HG02571 (cell line): ENCODE data around the gene TSPAN3.

Experiments used
- ATAC-seq: cut with Tn5 transposase; IDR thresholded peaks from one replicate; pipeline ENCODE4 v1.9.1; 2021; ENCODE audit warnings: mild to moderate bottlenecking, moderate library complexity; ENCODE audit not compliant: unreplicated experiment

TSPAN3 gene

DNA sequence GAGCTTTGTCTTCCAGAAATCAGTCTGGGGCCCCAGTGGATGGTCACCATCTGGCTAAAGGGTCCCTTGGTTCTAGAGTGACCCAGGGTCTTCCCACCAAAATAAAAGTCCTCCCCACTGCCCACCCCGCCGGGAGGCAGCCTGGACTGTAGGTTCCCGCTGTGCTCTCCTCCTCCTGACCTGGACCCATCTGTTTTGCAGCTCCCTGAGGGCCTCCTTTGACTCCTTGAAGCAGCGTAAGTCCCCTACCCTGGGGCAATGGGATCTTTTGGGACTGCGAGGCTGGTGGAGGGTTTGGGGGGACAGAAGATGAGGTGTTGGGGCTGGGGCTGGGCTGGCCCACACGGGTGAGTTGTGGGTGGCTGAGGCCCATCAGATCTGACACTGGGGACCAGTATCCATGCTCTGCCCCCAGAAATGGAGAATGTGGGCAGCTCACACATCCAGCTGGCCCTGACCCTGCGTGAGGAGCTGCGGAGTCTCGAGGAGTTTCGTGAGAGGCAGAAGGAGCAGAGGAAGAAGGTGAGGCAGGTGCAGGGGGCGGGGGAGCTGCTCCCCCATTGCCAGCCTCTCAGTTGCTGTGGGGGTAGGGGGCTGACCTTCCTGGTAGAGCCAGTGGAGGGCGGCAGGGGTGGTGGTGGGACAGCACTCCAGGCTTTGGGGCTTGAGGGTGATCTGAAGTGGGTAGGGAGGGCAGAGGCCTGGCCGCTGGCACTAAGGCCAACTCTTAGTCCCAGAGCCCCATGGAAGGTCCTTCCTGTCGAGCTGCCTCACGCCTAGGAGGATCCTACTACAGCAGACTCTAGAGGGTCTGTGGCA is 45.6 kb downstream of the TSPAN3 start:
- ATAC-seq: no peak

DNA sequence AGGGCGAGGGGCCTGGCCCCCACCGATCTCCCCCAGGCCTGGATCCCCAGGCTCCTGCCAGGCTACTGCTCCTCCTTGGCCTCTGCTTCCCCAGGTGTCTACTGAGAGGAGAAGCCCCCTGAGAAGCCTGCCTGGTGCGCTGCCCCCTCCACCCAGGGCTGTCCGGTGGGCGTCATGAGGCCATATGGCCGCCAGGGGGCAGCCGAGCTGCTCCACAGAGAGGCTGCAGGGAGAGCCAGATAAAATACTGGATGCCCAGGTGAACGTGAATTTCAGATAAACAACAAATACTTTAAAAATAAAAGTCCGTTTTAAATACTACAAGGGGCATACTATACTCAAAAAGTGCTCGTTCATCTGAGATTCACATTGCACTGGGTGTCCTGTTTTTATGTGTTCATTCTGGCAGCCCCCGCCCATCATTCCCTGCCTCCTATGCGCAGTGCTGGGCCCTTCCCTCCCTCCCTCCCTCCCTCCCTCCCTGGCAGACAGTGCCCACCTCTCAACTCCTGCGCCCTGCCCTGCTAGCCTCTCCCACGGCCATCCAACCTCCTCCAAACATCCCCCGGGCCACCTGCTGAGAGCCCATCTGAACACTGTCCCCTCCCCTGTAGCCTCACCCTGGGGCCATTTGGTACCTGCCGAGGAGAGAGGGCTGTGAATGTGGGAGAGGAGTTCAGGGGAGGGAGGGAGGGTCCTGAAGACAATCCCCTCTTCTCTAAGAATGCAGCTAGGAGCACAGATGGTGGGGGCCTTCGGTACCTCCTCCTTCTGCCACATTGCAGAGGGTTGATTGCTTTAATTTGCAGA is 46.4 kb downstream of the TSPAN3 start:
- ATAC-seq: no peak

DNA sequence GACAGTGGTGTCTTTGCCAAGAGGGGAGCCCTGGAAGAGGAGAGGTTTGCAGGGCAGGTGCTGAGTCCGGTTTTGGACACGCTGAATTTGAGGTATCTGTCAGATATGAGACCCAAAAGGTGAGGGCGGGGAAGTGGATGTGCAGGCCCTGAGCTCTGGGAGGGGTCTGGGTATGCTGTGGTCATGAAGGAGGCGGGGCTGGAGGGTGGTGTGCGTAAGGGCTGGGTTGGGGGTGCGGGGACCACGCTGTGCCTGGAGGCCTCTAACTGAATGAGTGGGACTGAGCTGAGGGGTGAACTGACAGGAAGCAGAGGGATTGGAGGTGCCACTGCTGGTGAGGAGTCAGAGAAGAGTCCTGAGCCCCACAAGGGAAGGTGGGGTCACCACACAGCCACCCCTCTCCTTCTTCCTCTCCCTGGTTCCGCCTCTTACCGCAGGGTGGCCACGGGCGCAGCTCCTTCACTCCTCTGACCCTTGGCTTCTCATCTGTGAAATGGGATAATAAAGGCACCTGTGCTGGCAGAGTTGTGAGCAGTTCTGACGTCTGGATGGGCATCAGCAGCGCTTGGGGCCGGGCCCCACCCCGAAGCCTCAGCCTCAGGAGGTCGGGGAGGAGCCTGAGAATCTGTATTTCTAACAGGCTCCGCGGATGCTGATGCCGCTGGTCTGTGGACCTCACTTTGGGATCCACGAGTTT is 47.2 kb downstream of the TSPAN3 start:
- no peak for ATAC-seq

DNA sequence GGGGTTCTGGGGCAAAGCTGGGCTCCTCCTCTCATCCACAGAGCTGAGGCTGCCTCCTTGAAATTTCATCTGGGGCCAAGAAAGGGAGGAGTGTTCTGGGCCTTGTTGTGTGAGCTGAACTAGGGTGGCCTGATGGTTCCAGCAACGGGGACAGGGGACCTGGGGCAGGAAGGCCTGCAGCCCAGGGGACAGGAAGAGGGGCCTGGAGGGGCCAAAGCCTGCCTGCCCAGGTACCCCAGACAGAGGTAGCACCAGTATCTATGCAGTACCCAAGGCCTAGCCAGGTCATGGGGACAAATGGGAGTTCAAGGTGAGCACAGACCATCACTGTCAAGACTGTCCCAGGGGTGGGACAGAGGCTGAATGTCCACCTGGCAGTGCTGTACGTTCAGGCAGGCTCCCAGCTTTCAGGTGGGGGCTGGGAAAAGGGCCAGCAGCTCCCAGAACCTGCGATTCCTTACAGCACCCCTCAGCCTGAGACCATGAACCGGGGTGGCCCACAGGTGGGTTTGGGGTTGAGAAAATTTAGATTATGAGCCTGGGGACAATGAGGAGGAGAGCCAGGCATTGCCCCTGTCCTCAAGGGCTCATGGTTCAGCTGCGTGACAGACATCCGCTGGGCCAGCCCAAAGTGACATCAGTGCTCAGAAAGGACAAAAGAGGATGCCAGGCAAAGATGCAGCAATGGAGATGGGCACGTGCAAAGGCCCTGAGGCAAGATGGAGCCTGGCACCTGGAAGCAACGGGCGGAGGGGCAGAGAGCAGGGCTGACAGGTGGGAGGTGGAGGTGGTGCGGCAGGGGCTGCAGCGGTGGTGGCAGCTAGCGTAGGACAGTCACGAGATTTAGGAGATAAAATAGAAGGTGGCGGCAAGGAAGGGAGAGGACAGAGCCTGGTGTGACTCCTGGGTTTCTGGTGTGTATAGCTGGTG is 48.0 kb downstream of the TSPAN3 start:
- no peak for ATAC-seq

DNA sequence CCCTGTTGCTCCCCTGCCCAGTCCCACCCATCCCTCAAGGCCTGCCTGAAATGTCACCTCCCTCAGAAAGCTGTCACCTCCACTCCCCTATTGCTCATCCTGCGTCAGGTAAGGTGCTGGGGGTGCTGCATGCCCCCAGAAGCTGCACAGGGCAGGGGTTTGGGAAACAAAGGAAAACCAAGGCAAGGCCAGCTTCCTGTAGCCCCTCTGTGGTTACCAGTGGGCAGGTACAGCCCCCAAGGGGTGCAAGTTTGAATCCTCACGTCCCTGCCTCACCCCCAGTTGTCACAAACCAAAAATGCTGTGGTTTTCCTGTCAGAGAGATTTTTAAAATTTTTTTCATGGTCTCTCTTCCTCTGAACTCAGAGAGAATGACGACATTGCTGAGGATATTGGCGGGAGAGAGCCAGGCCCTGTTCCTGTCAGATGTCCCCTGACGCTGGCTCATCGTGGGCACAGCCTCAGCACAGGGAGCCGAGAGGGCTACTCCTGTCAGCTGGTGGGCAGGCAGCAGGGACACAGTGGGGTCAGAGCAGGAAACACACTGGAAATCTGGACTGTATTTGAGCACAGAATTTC is 49.0 kb downstream of the TSPAN3 start:
- no peak for ATAC-seq

DNA sequence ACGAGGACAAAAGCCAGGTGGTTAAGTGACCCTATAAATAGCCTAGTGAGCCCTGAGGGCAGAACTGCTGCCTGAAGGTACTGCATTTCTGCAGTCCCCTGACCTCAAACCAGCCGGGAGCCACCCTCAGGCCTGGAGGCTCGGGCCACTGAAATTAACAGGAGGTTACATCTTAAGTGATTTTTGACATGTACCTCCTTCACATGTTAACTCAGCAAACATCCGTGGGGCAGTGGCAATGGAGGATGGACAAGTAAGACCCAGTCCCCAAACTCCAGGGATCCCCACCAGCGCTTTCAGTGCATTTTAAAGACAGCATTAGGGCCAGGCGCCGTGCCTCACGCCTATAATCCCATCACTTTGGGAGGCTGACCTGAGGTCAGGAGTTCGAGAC is 49.8 kb downstream of the TSPAN3 start:
- ATAC-seq: no peak

DNA sequence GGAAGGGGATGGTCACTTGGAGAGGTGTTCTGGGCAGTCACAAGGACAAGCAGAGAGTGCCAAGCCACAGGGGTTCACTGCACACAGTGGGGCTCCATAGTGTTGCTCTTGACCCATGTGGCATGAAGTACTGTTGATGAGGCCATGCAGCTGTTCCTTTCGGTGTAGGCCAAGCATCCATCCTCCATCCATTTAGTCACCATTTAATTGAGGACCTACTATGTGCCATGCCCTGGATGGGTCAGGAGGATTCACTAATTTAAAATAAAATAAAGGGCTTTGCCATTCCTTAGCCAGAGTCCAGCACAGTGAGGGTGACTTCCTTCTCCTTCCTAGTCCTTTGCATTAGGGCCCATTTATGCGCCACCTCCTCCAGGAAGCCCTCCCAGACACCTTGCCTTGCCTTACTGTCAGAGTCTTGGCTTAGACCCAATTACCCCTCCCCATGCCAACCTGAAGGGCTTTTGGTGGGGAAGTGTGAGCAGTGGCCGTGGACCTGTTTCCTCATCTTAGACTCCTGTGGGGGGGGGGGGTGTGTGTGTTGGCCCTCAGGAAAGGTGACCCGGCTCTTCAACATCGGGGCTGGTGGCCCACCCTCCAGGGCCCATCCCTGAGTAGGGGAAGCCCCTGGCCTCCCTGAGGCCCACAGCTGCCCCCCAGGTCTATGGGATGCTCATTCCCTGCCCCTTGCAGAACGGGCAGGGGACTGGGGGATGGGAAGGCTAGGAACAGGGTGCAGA is 50.4 kb downstream of the TSPAN3 start:
- no peak for ATAC-seq

DNA sequence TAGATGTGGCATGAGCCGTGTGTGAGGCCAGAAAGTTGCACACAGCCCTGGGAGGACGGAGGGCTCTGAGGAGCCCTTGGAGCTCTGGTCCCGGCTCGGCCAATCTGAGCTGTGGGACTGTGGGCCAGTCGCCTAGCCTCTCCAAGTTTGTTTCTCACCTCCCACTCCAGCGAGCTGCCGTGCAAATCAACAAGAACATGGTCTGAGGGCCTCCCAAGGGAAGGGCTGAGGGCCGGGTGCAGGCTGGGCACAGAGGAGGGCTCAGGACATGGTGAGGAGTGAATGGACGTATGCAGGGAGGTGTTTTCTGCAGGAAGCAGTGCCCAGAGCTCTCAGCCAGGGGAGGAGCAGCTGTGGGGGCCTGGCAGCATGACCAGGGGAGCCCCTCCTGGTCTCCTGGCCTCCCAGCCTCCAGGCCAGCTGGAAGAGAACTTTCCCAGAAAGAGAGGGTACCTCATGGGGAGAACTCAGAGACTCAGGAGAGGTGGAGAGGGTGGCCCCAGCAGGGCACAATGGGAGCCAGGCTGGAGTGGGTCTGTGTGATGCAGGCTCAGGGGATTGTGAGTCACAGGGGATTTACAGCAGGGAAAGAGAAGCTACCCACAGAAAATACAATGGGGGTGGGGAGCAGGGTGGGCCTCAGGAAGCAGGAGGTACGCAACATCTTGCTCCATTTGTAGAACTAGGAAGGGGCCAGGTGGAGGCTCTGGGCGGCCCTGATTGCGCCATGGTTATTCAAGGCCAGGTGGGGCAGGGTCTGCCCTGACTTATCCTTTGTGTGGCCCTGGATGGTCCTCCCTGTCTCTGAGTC is 51.2 kb downstream of the TSPAN3 start:
- no peak for ATAC-seq

DNA sequence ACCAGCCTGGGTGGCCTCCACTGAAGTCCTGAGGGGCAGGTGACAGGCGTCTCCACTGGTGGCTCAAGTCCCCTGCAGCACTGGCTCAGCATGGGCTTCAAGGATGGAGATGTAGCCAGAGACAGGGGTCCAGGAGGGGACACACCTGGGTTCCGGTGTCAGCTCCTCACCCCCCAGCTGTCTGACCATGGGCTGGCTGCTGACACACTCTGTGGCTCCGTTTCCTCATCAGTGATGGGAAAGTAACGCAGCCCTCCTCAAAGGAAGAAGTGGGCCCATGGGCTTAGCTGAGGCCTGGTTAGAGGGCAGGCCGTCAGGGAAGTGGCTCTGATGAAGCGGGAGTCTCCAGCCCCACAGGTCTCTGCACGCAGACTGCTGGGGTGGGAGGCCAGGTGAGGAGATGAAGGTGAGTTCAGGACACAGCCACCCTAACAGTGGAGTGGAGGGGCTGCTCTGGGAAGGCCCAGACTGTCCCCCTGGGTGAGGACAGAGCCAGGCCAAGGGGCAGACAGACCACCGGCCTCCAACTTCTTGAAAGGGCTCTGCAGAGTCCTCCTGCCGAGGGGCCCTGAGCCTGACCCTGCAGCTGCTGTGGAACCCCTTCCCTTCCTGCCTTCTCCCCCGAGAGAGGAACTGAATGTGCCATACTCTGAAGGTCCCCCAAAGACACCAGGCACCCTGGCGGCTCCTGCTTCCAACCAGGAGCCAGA is 52.0 kb downstream of the TSPAN3 start:
- ATAC-seq: no peak

DNA sequence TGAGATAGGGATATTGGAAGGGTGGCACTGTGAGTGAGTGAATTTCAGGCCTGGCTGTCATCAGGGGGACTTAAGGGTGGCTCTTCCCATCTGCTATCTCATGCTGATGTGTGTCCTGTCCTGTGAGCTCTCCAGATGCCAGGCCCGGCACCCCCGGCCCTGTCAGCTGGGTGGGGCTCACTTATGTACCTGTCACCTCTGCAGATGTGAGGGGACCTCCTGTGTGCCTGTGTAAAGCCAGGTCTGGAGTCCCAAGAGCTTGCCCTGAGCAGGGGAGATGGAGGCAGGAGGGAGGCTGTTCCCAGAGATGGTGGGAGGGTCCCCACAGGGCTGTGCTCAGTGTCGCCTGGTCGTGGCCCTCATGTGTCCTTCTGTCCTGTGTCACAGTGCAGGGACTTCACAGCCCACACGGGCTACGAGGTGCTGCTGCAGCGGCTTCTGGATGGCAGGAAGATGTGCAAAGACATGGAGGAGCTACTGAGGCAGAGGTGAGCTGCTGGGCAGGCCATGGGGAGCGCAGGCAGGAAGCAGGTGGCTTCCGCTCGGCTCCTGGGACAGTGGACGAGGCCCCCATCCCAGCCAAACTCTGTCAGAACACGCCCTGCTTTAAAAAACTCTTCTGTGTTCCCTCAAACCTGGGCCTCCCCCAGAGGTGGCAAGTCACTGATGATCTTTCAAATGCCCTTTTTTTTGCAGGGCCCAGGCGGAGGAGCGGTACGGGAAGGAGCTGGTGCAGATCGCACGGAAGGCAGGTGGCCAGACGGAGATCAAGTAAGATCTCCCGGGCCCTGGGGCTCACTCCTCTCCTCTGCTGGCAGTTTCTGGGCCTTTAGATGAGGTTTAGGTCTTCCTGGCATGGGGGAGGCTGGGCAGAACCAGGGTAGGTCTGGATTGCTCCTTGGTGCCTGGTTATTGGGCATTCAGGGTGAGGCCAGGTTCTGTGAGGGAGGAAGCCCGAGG is 52.9 kb downstream of the TSPAN3 start:
- no peak for ATAC-seq

DNA sequence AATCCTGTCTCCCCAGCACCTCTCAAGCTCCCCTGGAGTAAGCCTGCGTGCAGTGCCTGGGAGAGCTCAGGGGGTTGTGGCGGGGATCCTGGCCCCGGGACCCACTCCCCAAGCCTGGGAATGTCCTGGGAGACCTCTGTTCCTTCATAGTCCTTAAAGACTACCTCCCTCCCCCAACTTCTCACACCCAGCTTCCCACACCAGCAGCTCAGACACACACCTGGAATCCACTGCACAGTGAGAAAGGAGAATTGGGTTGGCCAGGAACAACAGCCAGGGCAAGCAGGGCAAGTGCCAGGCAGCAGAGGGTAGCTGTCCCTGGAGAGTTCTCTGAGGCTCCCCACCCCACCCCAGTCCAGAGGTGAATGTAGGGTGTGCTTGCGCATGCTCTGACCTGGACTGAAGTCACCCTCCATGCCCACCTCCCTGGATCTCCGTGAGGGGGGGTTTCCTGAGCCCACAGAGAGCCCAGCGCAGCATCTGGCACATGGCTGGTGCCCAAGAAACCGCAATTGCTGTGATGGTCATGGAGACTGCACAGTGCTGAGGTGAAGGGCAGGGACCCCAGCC is 53.7 kb downstream of the TSPAN3 start:
- ATAC-seq: no peak

DNA sequence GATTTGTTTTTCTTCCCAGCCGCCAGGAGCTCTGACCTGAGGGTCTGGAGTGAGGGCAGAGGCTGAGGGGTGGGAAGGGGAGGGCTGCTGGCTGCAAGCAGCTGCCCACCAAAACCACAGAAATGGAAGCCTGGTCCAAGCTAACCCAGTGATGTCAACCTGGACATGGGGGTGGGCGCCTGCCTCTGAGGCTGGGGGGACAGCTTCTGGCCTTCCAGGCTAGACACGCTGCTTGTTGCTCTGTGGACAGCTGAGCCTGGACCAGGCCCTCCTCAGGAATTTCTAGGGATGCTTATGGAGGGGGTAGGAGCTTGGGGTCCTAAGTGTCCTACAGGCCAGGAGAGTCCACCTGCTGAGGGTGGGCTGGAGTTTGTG is 54.6 kb downstream of the TSPAN3 start:
- ATAC-seq: no peak

DNA sequence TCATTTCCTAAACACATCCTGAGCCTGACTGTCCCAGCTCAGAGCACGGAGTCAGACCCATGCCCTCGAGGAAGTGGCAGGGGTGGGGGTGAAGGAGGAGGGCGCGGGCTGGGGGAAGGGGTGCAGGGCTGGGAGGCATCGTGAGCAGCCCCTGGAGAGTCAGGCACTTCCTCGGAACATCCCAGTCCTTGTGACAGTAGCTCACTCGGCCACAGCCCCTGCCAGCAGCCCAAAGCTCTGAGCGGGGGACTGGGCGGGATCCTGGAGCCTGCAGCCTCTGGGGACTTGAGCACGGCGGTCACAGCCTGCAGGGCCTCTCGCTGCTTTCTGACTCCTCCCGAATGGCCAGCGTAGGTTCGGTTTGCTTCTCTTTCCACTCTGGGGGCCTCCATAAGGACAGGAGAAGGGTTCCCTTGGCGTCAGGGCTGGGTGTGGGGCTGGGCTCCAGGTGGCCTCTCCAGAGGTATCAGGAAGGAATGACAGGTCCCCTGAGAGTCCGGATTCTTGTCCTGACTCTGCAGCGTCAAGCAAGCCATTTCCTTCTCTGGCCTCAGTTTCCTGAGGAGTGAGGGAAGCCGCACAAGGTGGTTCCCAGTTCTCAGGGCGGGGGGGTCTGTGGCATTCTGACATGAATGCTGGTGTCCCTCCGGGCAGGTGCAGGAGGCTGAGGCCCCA is 55.1 kb downstream of the TSPAN3 start:
- no peak for ATAC-seq

DNA sequence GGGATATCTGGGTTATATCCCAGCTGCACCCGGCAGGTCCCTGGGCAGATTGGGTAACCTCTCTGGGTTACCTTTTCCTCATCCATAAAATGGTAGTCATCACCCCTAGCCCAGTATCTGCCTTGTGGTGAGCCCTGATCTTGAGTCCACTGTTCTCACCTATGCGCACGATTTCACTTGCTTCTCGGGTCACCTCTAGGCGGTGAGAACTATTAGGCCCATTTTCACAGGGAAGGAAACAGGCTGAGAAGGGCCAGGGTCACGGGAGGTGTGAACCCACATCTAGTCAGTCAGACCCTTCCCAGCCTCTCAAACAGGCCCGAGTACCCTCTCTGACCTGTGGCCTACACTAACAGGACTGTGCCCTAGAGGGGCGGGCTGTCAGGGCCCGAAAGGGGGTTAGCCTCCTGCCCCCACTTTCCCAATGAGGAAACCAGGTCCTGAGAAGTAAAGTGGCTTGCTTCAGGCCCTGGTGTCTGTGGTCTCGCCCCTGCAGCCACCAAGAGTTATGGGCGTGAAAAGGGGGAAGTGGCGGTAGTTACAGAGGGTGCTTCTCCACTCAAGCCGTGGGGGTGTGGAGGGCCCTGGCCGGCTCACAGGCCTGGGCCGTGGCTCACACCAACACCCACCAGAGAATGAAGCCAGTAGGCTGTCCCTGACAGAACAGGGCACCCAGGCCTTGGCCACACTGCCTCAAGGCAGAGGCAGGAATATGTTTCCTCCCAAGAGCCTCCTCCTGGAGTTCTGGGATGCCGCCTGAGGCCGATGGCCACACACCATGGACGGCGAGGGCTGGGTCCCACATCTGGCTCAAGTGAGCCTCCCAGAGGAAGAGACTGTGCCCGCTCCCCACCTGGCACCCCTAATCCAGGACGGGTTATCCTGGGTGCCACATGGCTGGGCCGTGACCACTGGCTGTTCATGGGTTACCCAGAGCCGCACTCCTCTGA is 56.5 kb downstream of the TSPAN3 start:
- peak; percentile 42 for ATAC-seq

DNA sequence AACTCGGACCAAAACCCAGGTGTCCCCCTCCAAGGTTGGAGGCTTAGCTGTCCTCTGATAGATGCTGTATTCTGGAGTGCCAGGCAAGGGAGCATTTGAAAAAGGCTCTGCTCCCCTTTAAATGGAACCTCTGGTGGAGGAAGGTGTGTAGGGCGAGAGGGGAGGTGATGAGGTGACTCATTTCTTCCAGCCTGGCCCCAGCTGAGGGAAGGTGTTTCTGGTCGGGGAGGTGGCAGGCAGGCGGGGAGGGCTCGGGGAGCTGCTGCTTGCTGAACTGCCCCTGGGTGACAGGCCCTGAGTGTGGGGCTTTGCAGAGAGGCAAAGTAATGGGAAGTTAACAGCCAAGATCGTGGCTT is 57.2 kb downstream of the TSPAN3 start:
- peak; percentile 40 for ATAC-seq
